ENCODE data around the gene SLC24A4.

Gene SLC24A4

DNA sequence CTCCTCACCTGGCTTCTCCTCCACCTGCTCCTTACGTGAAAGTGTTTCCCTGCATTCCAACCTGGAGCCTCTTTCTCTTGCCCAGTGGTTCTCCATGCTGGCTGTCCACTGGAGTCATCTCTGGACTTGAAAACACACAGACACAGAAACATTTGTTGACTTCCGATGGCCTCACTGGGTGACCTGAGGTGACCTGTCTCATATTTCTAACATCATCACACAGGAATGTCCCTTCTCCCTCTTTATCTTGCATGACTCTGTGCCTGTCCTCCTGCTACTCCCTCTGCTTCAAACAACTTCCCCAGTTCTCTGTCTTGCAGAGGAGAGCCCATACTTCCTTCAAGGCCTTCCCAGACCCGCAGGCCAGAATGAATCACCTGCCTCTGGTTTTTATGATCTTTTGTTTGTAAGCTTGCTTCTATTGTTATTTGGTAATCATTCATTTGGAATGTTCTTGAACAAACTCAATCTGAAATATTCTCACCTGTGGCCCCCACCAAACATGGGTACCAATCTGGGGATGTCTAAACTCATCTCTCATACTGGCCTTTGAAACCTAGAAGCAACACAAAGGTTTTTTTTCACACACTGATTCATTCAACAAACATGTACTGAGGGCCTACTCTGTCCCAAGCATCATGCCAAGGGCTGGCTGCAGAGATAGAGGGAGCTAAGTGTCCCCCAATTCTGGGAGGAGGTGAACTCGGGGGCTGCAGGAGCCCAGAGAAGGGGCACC lies 181.0 kb downstream of the SLC24A4 start:
- peak; percentile 90 for DNase-seq

DNA sequence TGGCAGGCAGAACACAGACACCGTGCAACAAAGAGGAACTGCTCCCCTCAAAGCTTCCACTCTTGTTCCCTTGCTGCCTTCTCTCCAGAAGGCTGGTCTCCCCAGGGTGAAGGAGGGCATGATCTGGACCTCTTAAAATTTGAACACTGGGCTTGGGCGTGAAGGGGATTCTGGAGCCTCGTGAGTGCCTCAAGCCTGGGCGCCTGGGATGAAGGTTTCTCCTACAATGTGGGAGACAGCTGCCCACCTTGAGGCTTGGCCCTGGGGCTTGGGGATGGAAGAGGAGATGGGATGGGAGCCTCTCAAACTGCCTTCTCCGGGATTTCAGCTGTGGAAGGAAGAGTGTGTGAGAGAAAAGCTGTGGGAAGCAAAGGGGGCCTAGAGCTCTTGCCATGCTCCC lies 182.9 kb downstream of the SLC24A4 start:
- no peak for DNase-seq

DNA sequence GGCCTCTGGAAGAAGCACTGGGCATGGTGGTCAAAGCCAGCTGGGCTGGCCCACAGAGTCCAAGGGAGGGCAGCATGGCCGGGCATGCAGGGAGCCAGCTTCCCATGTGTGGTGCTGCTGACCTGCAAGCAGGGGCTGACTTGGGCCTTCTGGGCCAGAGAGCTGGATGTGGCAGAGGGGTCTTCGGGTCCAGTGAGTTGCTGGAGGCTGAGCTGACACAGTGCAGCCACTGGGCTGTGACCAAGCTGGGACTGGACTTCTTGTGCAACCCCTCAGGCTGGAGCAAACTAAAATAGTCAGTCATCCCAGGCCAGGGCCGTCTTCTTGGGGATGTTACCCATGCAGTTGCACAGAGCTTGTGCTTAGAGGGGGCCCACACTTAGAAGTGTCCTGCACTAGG lies 183.3 kb downstream of the SLC24A4 start:
- no peak for DNase-seq

DNA sequence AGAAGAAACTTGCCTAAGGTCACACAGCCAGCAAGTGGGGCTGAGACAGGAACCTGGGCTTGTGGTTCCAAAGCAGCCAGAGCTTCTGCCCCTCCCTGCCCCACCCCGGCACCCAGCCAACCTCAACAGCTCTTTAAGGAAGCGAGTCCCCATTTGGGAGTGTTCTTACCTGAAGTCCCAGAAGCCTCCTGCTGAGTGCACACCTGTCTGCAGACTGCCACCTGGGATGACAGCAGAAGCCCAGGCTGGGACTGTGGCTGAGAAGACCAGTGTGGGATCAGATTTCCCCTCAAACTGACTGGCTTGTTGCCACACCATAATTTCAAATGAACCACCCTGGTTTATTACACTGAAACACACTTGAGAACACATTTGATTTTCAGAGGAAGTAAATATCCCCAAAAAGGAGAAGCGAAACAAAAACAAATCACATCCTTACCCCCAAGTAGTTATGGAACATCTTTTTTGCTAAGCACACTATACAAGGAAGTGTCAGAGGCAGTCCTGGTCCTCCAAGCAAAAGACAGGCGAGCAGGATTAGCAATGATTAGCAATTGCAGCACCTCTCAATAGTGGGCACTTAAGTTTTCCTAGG lies 184.3 kb downstream of the SLC24A4 start:
- no peak for DNase-seq

DNA sequence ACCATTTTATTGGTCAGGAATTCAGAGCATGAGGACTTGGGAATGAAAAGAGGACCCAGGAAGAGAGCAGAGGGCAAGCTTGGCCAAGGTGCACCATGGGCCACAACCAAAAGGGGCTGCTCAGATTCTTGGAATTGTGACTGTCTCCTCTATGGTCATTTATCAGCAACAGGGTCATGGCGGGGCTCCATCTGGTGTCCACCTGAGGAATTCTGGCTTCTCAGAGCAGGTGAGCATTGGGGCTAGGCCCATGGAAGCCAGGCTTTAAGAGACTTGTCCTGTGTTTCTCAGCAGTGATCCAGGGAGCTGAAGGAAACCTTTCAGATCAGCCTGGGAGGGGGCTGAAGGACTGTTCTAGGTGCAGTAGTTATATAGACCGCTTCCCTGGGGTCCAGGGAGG lies 188.0 kb downstream of the SLC24A4 start:
- DNase-seq: no peak

DNA sequence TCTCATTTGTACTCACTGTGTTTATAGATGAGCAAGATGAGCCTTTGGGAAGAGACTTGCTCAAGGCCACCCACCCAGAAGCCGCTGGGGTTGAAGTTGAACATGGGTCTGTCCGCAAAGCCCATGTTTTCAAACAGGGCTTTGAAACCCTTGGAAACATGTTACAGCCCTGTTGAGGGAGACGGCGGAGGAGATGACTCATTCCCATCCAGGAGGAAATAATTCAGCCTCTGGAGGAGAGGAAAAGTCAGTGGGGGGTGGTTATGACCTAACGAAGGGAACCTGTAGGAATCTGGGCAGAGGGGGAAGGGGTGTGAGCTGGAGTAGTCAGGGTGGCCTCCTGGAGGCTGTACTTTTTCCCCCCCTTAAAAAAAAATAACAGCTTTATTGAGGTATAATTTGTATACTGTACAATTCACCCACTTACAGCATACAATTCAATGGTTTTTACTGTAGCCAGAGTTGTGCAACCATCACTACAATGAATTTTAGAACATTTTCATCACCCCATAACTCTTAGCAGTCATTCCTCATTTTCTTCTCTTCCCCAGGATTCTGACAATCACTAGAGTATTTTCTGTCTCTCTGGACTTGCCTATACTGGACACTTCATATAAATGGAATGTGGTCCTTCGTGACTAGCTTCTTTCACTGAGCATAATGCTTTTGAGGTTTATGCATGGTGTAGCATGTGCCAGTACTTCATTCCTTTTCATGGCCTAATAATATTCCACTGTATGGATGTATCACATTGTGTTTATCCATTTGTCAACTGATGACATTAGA lies 188.7 kb downstream of the SLC24A4 start:
- peak; percentile 97 for DNase-seq

DNA sequence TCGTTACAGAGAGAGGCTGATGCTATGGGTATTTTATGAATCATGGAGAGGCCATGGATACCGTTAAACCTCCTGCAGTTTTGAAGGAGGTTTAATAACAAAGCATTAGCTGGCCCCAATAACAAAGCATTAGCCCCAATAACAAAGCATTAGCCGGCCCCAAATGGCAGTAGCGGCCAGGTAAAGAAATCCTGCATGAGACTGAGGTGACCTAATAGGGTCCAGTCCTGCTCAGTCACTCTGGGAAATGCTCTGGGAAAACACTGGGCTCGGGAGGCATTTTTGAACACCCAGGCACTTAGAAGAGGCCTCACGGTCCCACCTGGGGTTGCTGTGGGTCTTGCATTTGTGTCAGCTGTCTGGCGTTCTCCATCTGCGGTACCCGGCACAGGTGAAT lies 189.8 kb downstream of the SLC24A4 start:
- DNase-seq: peak; percentile 10

DNA sequence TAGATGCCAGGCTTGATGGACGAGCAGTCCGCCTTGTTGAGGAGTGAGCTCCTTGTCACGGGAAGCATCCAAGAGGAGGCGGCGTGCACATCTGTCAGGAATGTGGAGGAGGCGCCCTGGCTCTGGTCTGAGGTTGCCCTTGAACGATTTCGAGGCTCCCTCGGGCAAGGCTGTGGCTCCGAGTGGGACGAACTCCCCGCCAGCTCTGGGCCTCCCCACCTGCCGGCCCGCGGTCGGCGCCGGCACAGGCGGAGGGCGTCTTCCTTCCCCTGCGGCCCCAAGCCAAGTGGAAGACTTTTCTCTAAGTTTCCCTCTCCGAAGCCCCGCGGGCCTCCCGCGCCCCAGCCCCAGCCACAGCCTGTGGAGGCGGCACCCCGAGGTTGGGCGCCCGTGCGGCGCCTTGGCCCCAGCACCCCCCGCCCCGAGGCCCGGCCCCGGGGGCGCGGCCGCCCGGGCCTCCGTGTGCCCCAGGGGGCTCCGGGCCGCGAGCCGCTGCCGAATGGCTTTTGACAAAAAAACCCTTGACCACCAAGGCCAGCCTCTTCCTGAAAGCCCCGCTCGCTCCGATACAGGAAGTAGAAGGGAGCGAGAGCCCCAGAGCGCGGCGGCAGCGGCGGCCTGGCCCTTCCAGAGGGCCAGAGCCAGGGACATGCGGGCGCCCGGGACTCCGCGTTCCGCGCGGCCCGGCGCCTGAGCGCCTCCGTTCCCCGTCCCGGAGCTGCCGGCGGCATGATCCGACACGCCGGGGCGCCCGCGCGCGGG lies 190.4 kb downstream of the SLC24A4 start, which contains the start of gene RIN3:
TSS of gene RIN3 (plus strand) at position 578 of the 762 bp plus-strand sequence. CDS start at position 730, 152 bp downstream.
- peak; percentile 77 for DNase-seq

DNA sequence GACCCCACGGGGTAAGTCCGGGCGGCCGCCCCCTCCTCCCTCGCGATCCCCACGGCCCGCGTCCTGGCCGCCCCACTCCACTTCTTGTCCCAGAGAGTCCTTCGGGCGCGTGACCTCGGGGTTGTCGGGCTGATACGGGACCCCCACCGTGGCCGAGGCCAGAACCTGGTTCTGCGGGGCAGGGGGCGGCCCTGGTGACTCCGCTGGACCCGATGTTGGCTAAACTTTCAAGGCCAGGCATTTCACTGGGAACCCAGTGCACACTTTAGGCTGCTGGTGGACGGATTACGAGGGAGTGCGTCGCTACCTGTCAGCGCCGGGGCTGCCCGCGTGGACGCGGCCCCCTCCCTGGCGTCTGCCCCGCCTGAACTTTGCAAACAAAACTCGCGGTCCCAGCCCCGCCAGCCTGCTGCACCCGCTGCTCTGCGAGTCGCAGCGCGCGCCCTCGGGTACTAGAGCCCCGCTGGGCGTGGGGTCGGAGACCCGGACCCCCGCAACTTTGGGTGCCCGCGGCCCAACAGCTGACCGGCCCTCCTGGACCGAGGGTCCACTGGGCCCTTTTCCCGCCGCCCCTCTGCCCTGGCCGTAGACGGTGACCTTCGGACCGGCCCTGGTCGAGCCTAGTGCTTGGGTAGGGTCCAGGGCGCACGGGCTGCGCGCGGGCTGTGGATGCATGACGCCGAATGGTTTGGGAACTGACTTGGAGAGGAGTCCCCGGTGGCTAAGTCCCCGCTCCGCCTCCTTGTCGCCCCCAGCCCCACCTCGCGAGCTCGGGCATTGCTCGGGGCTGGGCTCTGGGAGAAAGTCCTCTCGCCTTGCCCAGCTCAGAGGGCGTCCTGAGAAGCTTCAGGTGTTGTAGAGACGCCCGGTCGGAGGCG lies 191.2 kb downstream of the SLC24A4 start:
- DNase-seq: peak; percentile 22

DNA sequence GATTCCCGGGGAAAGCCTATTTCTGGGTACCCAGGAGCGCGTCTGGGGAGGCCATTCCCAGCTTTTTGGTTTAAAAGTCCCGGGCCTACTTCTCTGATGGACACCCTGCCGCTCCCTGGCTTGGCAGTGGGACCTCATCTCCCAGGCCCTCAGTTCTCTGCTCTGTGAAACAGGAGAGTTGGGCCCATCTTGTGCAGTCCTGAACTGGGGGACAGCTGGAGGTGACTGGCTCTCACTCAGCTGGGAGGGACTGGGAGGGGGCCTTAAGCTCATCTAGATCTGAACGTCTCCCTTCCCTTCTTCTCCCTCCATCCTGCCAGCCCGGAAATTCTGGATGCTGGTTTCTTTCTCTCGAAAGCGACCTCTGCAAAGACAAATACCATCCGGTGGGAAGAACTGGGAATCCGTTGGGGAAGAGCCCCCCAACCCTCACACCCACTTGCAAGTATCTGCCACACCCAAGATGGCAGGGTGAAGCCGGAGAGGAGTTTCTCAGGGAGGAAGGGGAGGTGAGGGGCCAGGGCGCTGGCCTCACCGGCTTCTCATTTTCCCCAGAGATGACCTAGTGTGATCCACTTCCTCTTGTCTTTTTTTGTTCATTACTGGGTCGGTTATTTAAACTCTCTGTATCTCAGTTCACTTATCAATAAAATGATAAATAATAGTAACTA lies 192.0 kb downstream of the SLC24A4 start:
- DNase-seq: no peak

DNA sequence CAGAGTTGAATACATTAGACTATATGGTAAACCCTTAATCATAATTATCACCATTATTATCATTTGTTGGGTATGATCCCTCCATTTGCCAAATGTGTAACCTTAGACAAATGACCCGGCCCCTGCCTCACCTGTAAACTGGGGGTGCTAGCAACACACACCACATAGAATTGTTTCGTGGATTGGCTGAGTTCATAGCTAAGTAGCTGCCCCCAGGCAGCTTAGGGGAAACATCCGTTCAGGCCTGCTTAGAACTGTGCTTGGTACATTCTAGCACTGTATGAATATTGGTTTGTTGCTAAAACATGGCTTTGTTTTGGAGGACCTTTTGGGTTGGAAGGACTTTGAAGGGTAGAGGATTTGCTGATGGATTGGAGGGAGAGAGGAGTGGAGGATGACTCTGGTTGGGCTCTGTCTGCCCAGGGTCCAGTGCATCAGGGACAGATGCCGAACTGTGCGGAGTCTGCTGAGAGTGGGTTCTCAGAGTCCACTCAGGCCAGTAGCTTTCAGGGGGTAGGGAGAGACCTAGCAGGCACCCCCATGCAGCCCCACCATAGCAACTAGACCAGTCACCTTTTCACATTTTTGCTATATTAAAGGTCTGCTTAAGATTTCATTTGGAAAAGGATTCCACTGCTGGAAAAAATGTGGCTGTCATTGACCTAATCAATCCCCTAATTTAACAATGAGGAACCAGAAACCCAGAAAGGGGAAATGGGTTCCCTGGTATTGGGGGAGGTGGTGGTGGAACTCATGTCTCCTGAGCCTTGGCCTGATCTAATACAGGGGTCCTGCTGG lies 192.8 kb downstream of the SLC24A4 start:
- DNase-seq: no peak

DNA sequence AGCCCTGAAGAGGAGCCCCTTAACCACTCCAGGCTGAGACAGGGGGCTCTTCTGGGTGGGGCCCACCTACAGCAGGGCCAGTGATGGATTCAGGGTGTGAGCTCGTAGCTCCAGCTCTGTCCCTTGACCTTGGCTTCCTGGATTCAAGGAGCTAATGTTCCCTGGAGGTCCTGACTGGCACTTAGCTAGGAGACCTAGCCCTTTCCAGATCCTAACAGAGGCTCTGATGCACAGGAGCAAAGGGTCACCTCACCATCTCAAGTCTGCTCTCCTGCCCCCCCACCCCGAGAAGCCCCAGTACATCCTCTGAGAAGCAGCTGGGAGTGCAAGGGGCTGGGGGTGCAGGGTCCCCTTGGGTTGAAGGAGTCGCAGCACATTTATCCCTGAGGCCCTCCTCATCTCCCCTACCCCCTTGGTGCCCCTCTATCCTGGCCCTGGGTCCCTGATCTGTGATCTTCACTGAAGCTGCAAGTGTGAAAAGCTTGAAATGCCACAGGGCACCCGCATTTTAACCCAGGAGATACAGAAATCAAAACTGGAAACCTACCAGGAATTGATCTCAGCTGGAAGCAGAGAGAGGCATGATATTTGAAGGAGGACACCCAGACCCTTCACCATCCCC lies 193.5 kb downstream of the SLC24A4 start:
- no peak for DNase-seq

DNA sequence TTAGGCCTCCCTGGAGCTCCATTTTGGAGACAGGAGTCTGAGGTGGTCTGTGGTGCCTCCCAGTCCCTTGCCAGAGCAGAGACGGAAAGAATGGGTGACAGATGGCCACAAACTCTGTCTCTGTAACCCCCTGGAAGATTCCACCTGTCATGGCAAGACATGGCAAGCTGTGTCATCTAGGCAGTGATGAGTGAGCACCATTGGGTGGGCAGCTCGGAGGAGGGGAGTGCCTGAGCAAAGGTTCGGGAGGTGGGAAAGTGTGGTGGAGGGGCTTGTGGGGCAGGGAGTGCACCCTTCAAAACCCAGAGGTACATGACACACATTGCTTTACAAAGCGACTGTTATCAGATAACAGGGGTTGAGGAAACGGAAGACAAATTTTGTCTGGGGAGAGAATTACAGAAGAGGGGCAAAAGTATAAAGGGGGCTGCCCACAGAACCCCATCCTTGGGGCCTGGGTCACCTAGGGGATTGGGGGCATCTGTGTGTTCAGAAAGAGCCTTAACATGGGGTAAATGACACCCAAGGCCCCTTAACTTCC lies 194.1 kb downstream of the SLC24A4 start:
- DNase-seq: no peak

DNA sequence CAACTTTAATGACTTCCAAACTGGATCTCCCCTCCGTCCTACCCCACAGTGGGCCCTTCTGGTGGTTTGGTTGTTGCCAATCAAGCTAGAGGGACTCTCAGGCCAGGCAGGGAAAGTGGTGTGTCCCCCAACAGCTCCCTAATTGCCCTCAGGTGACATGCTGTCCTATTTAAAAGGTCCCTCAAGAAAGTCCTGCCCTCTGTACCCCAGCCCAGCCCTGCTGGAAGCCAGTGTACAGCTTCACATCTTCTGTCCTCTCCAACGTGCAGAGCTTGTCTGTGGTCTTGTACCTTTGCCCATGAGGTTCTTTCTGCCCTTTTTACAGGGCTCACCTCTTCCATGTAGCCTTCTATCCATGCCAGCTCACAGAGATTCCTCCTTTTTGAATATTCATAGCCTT lies 194.8 kb downstream of the SLC24A4 start:
- no peak for DNase-seq

DNA sequence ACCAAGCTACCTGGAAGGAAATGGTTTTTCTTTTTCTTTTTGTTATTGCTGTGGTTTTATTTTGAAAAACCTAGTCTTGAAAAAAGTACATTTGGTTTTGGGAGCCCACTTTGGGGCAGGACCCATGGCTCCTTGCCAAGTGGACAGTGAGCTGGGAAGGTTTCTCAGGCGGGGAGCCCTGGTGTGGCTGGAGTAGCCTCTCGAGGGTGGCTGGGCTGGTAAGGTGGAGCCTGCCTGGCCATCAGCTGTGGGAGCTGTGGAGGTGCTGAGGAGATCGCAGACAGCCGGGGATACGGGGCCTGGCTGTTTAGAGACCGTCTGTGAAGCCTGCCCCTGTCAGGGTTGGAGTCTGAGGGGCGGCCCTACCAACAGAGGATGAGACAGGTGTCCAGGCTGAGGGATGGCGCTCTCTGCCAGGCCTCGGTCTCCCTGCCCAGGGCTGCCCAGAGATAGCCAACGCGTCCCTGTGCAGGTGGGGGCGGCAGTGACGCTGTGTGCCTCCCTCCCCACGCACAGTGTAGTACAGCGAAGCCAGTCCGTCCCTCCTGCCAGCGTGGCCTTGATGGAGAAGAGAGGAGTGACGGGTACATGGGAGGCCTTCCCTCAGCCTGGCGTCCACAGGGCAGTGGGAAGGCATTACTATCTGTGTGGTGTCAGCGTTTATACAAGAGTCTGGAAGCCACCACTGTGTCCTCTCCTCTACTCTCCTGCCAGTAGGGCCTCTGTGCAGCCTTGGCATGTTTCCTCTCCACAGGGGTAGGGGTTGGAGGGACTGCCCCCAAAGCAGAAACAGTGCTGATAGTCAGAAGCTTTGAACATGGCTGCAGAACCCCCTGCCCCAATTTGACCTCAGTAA lies 196.5 kb downstream of the SLC24A4 start:
- no peak for DNase-seq

DNA sequence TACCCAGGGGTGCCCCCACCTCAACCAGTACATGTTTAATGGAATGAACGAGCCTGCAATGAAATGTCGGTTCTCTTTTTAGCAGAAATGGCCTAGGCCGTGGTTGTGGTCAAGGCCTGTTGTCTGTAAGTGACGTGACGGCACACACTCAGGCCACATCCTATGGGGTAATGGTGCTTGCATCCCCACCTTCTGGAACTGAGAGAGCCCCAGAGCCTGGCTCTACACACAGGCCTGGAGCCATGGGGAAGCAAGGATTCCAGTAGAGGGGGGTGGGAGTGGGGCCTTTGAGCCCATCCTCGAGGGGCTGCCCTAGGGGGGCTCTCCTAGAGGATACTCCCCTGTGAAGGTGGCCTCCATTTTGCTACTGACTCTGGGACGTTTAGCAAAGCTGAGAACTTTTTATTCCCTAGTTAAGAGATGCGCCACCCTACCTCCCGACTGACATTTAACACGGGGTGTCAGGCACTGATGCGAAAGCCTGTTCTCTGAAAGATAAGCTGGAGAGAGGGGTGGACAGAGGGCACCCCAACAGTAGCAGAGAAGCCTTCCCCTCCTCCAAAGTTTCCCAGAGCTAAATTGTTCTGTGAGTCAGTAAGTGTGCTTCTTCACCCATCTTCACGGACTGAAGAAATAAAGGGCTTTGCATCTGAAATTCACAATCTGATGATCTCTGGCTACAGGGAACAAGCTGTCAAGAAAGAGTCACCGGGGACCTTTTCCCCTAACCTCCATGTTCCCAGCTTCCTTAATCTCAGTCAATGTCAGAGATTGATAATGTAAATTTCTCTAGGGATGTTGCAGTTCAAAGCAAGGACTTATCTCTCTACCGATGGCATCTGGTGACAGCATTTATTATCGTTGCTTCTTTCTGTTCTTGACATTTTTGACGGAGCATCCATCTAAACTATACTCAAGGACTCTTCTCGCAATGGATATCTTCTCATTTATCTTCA lies 197.4 kb downstream of the SLC24A4 start:
- no peak for DNase-seq

DNA sequence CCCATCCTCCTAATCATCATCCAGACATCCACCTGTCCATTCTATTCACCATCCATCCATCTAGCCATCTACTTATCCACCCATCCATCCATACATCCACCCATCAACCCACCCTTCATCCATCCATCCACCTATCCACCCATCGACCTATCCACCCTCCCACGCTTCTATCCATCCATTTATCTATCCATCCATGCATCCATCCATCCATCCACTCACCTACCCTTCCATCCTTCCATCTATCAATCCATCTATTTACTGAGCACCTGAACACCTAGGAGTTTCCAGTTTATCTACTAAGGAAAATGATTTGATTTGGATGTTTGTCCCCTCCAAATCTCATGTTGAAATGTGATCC lies 198.1 kb downstream of the SLC24A4 start:
- DNase-seq: no peak

Measured in fibroblast of skin of back (primary cell).